GM12878 (cell line): ENCODE data around the gene TOM1L2. TPM values are rescaled to one million over a fixed set of nuclear protein-coding genes. Genes with fewer than 3 reads are reported as not detected.

Source experiments
- ATAC-seq: fragments of 200-7000 bp; cut with Tn5 transposase; 3 replicates; pipeline ENCODE4 v1.9.1; 2020; ENCODE audit warnings: mild to moderate bottlenecking, moderate library complexity
- BruUV-seq: library from RNA; stranded (reverse); fragments of 400-500 nt; replicated peaks from 2 replicates; lab custom pipeline; 2021; lab: Mats Ljungman, UMichigan
- CTCF ChIA-PET: fragments of 300-600 bp; sonication (Branson Sonifier 250); formaldehyde crosslinking; extraction: SDS; loops from one replicate; lab custom pipeline; 2021; ENCODE audit warnings: inconsistent platforms; lab: Yijun Ruan, JAX
- POLR2A ChIA-PET: fragments of 350-600 bp; formaldehyde crosslinking; extraction: SDS; loops from one replicate; lab custom pipeline; 2021; ENCODE audit warnings: inconsistent platforms; lab: Charles Lee
- RAD21 ChIA-PET: fragments of 300-600 bp; sonication (Branson Sonifier 250); formaldehyde crosslinking; loops from one replicate; lab custom pipeline; 2023; ENCODE audit warnings: antibody characterized with exemption; ENCODE audit not compliant: unreplicated experiment; lab: Charles Lee
- SMC1A ChIA-PET: fragments of 300-600 bp; sonication (Branson Sonifier 250); formaldehyde crosslinking; loops from one replicate; lab custom pipeline; 2023; ENCODE audit not compliant: unreplicated experiment, uncharacterized antibody; lab: Charles Lee
- DNase-seq: peaks from one replicate; pipeline ENCODE4 v3.0.0-alpha.2; 2011; ENCODE audit warnings: low read depth, low spot score
- FAIRE-seq: peaks from 3 replicates; lab custom pipeline; 2011; peaks lifted over from hg19 to GRCh38; lab: Jason Lieb, UNC
- H2AFZ ChIP-seq: 2 replicates; pipeline ENCODE4 v1.6.0; 2011; ENCODE audit warnings: low read depth, low read length, control low read depth; ENCODE audit not compliant: control insufficient read depth
- H3K27ac ChIP-seq: 2 replicates; pipeline ENCODE4 v1.5.1; 2011; ENCODE audit warnings: control low read depth; ENCODE audit not compliant: control insufficient read depth, insufficient read depth
- H3K27me3 ChIP-seq, 2 experiments: replicated peaks in 1 of 2; 2 replicates each; pipeline versions ENCODE4 v1.6.0 to v1.6.1; 2011; ENCODE audit warnings: low read length in 1 of 2; ENCODE audit not compliant: control insufficient read depth in 2 of 2, insufficient read depth in 2 of 2
- H3K36me3 ChIP-seq, 2 experiments: 2 replicates each; pipeline ENCODE4 v1.5.1; 2011; ENCODE audit warnings: low read length in 1 of 2; ENCODE audit not compliant: control insufficient read depth in 2 of 2, insufficient read depth in 2 of 2
- H3K4me1 ChIP-seq: 2 replicates; pipeline ENCODE4 v1.6.1; 2011; ENCODE audit warnings: mild to moderate bottlenecking, low read length, moderate library complexity, mixed read lengths; ENCODE audit not compliant: control insufficient read depth, insufficient read depth
- H3K4me2 ChIP-seq: 2 replicates; pipeline ENCODE4 v1.6.0; 2011; ENCODE audit warnings: control low read depth; ENCODE audit not compliant: control insufficient read depth, insufficient read depth
- H3K4me3 ChIP-seq: fragments of 200-600 bp; sonication (generic); 2 replicates; pipeline ENCODE4 v1.5.1; 2016
- H3K79me2 ChIP-seq: 2 replicates; pipeline ENCODE4 v1.6.0; 2011; ENCODE audit warnings: low read length; ENCODE audit not compliant: control insufficient read depth, insufficient read depth
- H3K9ac ChIP-seq: 2 replicates; pipeline ENCODE4 v1.8.0; 2011; ENCODE audit warnings: low read length, control low read depth, mixed read lengths; ENCODE audit not compliant: control insufficient read depth, insufficient read depth
- H3K9me3 ChIP-seq: replicated peaks from 3 replicates; pipeline ENCODE4 v1.5.1; 2011; ENCODE audit warnings: mild to moderate bottlenecking, low read length; ENCODE audit not compliant: control insufficient read depth, insufficient read depth
- H4K20me1 ChIP-seq: 2 replicates; pipeline ENCODE4 v1.6.0; 2011; ENCODE audit not compliant: control insufficient read depth, insufficient read depth
- CBFB ChIP-seq: IDR thresholded peaks from 2 replicates; pipeline ENCODE4 v1.6.1; 2016; ENCODE audit warnings: antibody characterized with exemption, low read depth
- CBX3 ChIP-seq: fragments of 200-600 bp; sonication (generic); IDR thresholded peaks from 2 replicates; pipeline ENCODE4 v1.6.1; 2016; ENCODE audit warnings: low read depth, borderline replicate concordance
- CREB1 ChIP-seq: IDR thresholded peaks from 2 replicates; pipeline ENCODE4 v1.6.1; 2012; ENCODE audit warnings: low read depth, mild to moderate bottlenecking, inconsistent platforms
- MEF2B ChIP-seq: fragments of 450-650 bp; IDR thresholded peaks from 2 replicates; pipeline ENCODE4 v1.6.1; 2018; ENCODE audit warnings: mild to moderate bottlenecking, moderate library complexity; ENCODE audit not compliant: partially characterized antibody, poor library complexity, severe bottlenecking
- NBN ChIP-seq: fragments of 450-650 bp; IDR thresholded peaks from 2 replicates; pipeline ENCODE4 v1.6.1; 2016
- NFYA ChIP-seq: IDR thresholded peaks from 2 replicates; pipeline ENCODE4 v1.6.1; 2011; ENCODE audit warnings: low read depth, mild to moderate bottlenecking, low read length, improper control_type of control experiment, borderline replicate concordance
- PAX5 ChIP-seq: IDR thresholded peaks from 2 replicates; pipeline ENCODE4 v1.6.1; 2011; ENCODE audit warnings: low read depth, low read length, borderline replicate concordance
- SMARCA5 ChIP-seq: fragments of 450-650 bp; IDR thresholded peaks from 2 replicates; pipeline ENCODE4 v1.6.1; 2017; ENCODE audit warnings: mild to moderate bottlenecking
- SMC3 ChIP-seq: IDR thresholded peaks from 2 replicates; pipeline ENCODE4 v1.6.1; 2011; ENCODE audit warnings: low read length, improper control_type of control experiment, borderline replicate concordance
- USF2 ChIP-seq: IDR thresholded peaks from 2 replicates; pipeline ENCODE4 v1.6.1; 2011; ENCODE audit warnings: low read depth, low read length, improper control_type of control experiment, borderline replicate concordance
- ZNF274 ChIP-seq: IDR thresholded peaks from one replicate; pipeline ENCODE4 v1.8.0; 2011; ENCODE audit not compliant: insufficient read length, insufficient read depth
- ZNF592 ChIP-seq: fragments of 450-650 bp; IDR thresholded peaks from 2 replicates; pipeline ENCODE4 v1.6.1; 2017; ENCODE audit warnings: mild to moderate bottlenecking, moderate library complexity
- ZSCAN29 ChIP-seq: fragments of 450-650 bp; IDR thresholded peaks from 2 replicates; pipeline ENCODE4 v1.6.1; 2017; ENCODE audit warnings: mild to moderate bottlenecking, moderate library complexity
- ZZZ3 ChIP-seq: IDR thresholded peaks from 2 replicates; pipeline ENCODE4 v1.6.1; 2011; ENCODE audit warnings: low read depth; ENCODE audit not compliant: control insufficient read depth, insufficient read length
- WGBS: methylation state at CpG from one replicate; pipeline ENCODE4 v1.1.6; 2016; ENCODE audit warnings: low lambda C conversion rate; ENCODE audit not compliant: insufficient replicate concordance, insufficient coverage; ENCODE audit errors: missing lambda C conversion rate; 5-methylcytosine and 5-hydroxymethylcytosine counted together
- in situ Hi-C: fragments of 300-500 bp; cut with MboI; formaldehyde crosslinking; loops from 9 replicates; pipeline ENCODE4 v1.14.3; 2018; ENCODE audit warnings: mixed read lengths
- intact Hi-C: fragments of 100-400 bp; cut with micrococcal nuclease; formaldehyde crosslinking; loops from one replicate; pipeline ENCODE4 v1.14.2; 2022; ENCODE audit not compliant: unreplicated experiment
- polyA plus RNA-seq, 11 experiments: library from polyadenylated mRNA; depleted of rRNA in 4 of 11; unstranded in 6 of 11; stranded (reverse) in 5 of 11; fragments of >200 nt; fragmentation: Nextera tagmentation in 4 of 11; fragmentation: Illumina TruSeq in 1 of 11; extraction: Ambion mirVana in 4 of 11; extraction: Trizol in 1 of 11; gene quantifications; 1 replicate in 1 of 11; 2 replicates in 10 of 11; pipeline versions ENCODE4 v1.2.1 to v1.2.3, GENCODE V29; 2011 to 2016; ENCODE audit warnings: inconsistent platforms in 2 of 11, missing spikeins in 2 of 11, low read depth in 1 of 11
- total RNA-seq, 4 experiments: library from RNA; depleted of rRNA in 3 of 4; stranded (reverse); fragments of >200 nt in 3 of 4; fragmentation: Illumina TruSeq in 1 of 4; extraction: Trizol in 1 of 4; gene quantifications; 2 replicates each; pipeline versions ENCODE4 v1.2.1 to v1.2.3, GENCODE V29; 2013 to 2021
- TF ChIP-seq, protein P1 (sequence below): IDR thresholded peaks from 2 replicates; pipeline ENCODE4 v1.6.1; 2012; ENCODE audit warnings: low read depth, low read length, improper control_type of control experiment
- TF ChIP-seq, protein P2 (sequence below): IDR thresholded peaks from 2 replicates; pipeline ENCODE4 v1.6.1; 2012; ENCODE audit warnings: low read depth, low read length, improper control_type of control experiment
- TF ChIP-seq, protein P3 (sequence below): IDR thresholded peaks from 2 replicates; pipeline ENCODE4 v1.6.1; 2011; ENCODE audit warnings: mild to moderate bottlenecking, low read depth, low read length, moderate library complexity; ENCODE audit not compliant: insufficient replicate concordance

TOM1L2 gene
- total and polyA plus RNA-seq, 10 of the 15 experiments (the other 5 are each of a cell fraction or from before 2014, with no cell fraction given), result 0.19 to 19.2 (median 8.1) TPM

- WGBS, result 32% methylated on average over 3 of the region's 3 CpGs
- Histone ChIP-seq H3K4me2 (peak overlapping the region; percentile 45), H2AFZ (no peak overlapping the region), H3K27me3 (no peaks in the 10 kb centered on the region), H3K27ac (no peak overlapping the region), H3K79me2 (no peaks in the 10 kb centered on the region; the same call in 1 of the 2 replicates), H3K9ac (no peak overlapping the region), H3K4me1 (peaks cover 8% of the 10 kb centered on the region), H3K4me3 (no peak overlapping the region), H3K9me3 (no peaks in the 10 kb centered on the region), H3K36me3 (no peaks in the 10 kb centered on the region), H4K20me1 (no peaks in the 10 kb centered on the region)
- ChIA-PET POLR2A (interaction anchor here (0.6 to 7.9 kb wide), 8 partner anchors 7 to 921 kb away, joined by 3 to 73 read pairs (median 4); no protein-coding TSS in a partner anchor), CTCF (interaction anchor here (0.6 to 1.9 kb wide), 7 partner anchors 8 to 69 kb away, joined by 3 to 7 read pairs (median 3); no protein-coding TSS in a partner anchor), RAD21 (interaction anchor here (0.5 to 1.6 kb wide), 6 partner anchors 8 to 130 kb away, joined by 3 to 8 read pairs (median 5); no protein-coding TSS in a partner anchor), SMC1A (interaction anchor here (1.0 to 6.1 kb wide), 9 partner anchors 8 to 108 kb away, joined by 3 to 54 read pairs (median 3); no protein-coding TSS in a partner anchor)
- DNase-seq (peak; percentile 31), FAIRE-seq (peak; percentile 81), ATAC-seq (peak; percentile 86)
- intact Hi-C loops (loop anchor here (5.0 kb wide), 1 partner anchor 74 kb away; no protein-coding TSS in a partner anchor), in situ Hi-C loops (no loop called here)
- BruUV-seq, result no TSS peak
- TF ChIP-seq, protein P1, sequence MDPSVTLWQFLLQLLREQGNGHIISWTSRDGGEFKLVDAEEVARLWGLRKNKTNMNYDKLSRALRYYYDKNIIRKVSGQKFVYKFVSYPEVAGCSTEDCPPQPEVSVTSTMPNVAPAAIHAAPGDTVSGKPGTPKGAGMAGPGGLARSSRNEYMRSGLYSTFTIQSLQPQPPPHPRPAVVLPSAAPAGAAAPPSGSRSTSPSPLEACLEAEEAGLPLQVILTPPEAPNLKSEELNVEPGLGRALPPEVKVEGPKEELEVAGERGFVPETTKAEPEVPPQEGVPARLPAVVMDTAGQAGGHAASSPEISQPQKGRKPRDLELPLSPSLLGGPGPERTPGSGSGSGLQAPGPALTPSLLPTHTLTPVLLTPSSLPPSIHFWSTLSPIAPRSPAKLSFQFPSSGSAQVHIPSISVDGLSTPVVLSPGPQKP, result no peak
- TF ChIP-seq NBN, result no peak
- TF ChIP-seq ZNF592, result no peak
- peak; percentile 52 for TF ChIP-seq MEF2B
- TF ChIP-seq ZNF274, result no peak
- TF ChIP-seq NFYA, result no peak
- TF ChIP-seq CREB1, result no peak
- TF ChIP-seq CBFB, result no peak
- TF ChIP-seq CBX3, result no peak
- peak; percentile 90 for TF ChIP-seq SMARCA5
- TF ChIP-seq, protein P2, sequence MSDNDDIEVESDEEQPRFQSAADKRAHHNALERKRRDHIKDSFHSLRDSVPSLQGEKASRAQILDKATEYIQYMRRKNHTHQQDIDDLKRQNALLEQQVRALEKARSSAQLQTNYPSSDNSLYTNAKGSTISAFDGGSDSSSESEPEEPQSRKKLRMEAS, result no peak
- TF ChIP-seq, protein P3, sequence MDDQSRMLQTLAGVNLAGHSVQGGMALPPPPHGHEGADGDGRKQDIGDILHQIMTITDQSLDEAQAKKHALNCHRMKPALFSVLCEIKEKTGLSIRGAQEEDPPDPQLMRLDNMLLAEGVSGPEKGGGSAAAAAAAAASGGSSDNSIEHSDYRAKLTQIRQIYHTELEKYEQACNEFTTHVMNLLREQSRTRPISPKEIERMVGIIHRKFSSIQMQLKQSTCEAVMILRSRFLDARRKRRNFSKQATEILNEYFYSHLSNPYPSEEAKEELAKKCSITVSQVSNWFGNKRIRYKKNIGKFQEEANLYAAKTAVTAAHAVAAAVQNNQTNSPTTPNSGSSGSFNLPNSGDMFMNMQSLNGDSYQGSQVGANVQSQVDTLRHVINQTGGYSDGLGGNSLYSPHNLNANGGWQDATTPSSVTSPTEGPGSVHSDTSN, result no peak
- no peak for TF ChIP-seq ZZZ3
- no peak for TF ChIP-seq PAX5
- TF ChIP-seq USF2, result no peak
- no peak for TF ChIP-seq SMC3
- TF ChIP-seq ZSCAN29, result no peak
These were observed 5.8 kb downstream of the TOM1L2 start for GRCh38 chr17:17966399-17966798.
